ACC112 (cell line): Measurements from ENCODE around the gene FGF18.
"Not testable (repeated sequence)": the region's sequence is repeated elsewhere in the genome, so short reads cannot be mapped to it uniquely, and the experiment has no call there.

Experiments used
- H2AFZ ChIP-seq: fragments of 200-600 bp; sonication (generic); one replicate; pipeline ENCODE4 v1.6.0; 2017; ENCODE audit warnings: antibody characterized with exemption, low read length; ENCODE audit not compliant: unreplicated experiment
- H3K27ac ChIP-seq: fragments of 200-600 bp; sonication (generic); 2 replicates; pipeline ENCODE4 v1.5.1; 2014; ENCODE audit warnings: low read depth, mild to moderate bottlenecking, antibody characterized with exemption, low read length, moderate library complexity
- H3K27me3 ChIP-seq: fragments of 200-600 bp; sonication (generic); 2 replicates; pipeline ENCODE4 v1.6.1; 2014; ENCODE audit warnings: mild to moderate bottlenecking, antibody characterized with exemption, low read length, moderate library complexity, mixed read lengths; ENCODE audit not compliant: insufficient read depth
- H3K36me3 ChIP-seq: fragments of 200-600 bp; sonication (generic); 2 replicates; pipeline ENCODE4 v1.6.1; 2016; ENCODE audit warnings: mild to moderate bottlenecking, antibody characterized with exemption, low read length, moderate library complexity, mixed read lengths; ENCODE audit not compliant: insufficient read depth
- H3K4me1 ChIP-seq: fragments of 200-600 bp; sonication (generic); one replicate; pipeline ENCODE4 v1.6.1; 2016; ENCODE audit warnings: low read length, mixed read lengths; ENCODE audit not compliant: insufficient read depth, unreplicated experiment, control insufficient read depth
- H3K4me3 ChIP-seq: fragments of 200-600 bp; sonication (generic); 2 replicates; pipeline ENCODE4 v1.5.1; 2014; ENCODE audit warnings: mild to moderate bottlenecking, low read depth, low read length
- H3K79me2 ChIP-seq: fragments of 200-600 bp; sonication (generic); one replicate; pipeline ENCODE4 v1.6.0; 2016; ENCODE audit warnings: low read length; ENCODE audit not compliant: control insufficient read depth, unreplicated experiment, insufficient read depth

FGF18 gene, protein sequence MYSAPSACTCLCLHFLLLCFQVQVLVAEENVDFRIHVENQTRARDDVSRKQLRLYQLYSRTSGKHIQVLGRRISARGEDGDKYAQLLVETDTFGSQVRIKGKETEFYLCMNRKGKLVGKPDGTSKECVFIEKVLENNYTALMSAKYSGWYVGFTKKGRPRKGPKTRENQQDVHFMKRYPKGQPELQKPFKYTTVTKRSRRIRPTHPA

DNA sequence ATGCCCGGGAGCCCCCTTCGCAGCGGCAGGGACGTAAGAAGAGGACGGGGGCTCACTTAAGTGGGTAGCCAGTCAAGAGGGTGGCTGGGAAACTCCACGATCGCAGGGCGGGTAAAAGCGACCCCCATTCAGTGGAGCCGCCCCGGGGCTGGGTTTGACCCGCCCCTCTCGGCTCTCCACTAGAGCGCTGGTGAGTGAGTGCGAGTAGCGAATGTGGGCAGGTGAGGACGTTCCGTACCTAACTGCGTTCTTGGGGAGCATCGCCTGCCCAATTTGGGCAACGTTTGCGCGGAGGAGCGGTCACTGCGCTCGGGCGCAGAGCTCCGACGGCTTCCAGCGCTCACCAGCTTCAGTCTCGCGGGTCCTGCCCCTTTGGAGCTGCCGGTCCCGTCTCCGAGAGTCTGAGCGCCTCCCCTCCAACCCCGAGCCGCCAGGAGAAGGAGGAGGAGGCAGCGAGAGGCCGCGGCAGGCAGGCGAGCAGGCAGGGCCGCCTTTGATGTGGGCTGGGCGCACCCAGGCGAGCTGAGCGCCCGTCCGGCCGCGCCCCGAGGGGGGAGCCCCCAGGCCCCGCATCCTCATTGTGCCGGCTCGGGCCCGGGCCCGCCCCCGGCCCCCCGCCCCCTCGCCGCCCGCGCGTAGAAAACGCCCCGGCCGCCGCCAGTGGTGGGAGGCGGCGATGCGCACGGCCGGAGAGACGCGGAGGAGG, at the start of gene FGF18:
Gene FGF18, plus strand, starts transcription at position 666 of the 706 bp plus-strand sequence. CDS start 553 bp downstream, outside the sequence.
- peaks cover 21% of the 10 kb centered on the region for H3K27me3 ChIP-seq
- peaks cover 6% of the 10 kb centered on the region for H3K4me1 ChIP-seq
- no peak within 1 kb of the TSS for H2AFZ ChIP-seq
- H3K79me2 ChIP-seq, result no peaks in the 10 kb centered on the region
- H3K4me3 ChIP-seq, result peak within 1 kb of the TSS; percentile 61
- H3K36me3 ChIP-seq, result no peaks in the 10 kb centered on the region
- H3K27ac ChIP-seq, result no peak within 1 kb of the TSS

GRCh38 chr5:171369898-171370297, 49.5 kb upstream of the FGF18 start:
- H3K36me3 ChIP-seq, result no peaks in the 10 kb centered on the region
- H3K4me1 ChIP-seq, result no peaks in the 10 kb centered on the region
- H3K79me2 ChIP-seq, result no peaks in the 10 kb centered on the region
- no peak overlapping the region for H3K4me3 ChIP-seq
- H3K27ac ChIP-seq, result no peak overlapping the region
- H2AFZ ChIP-seq, result no peak overlapping the region
- H3K27me3 ChIP-seq, result no peaks in the 10 kb centered on the region

GRCh38 chr5:171370881-171371280, 48.6 kb upstream of the FGF18 start:
- H2AFZ ChIP-seq, H3K4me3 ChIP-seq, H3K27me3 ChIP-seq, H3K36me3 ChIP-seq, H3K27ac ChIP-seq, H3K79me2 ChIP-seq, H3K4me1 ChIP-seq: not testable (repeated sequence)

- Histone ChIP-seq H3K4me3 (no peak overlapping the region), H3K79me2 (no peaks in the 10 kb centered on the region), H3K36me3 (no peaks in the 10 kb centered on the region), H3K27ac (no peak overlapping the region), H3K27me3 (no peaks in the 10 kb centered on the region), H2AFZ (no peak overlapping the region), H3K4me1 (no peaks in the 10 kb centered on the region)
Observed at GRCh38 chr5:171371326-171371725, 48.1 kb upstream of the FGF18 start.

DNA sequence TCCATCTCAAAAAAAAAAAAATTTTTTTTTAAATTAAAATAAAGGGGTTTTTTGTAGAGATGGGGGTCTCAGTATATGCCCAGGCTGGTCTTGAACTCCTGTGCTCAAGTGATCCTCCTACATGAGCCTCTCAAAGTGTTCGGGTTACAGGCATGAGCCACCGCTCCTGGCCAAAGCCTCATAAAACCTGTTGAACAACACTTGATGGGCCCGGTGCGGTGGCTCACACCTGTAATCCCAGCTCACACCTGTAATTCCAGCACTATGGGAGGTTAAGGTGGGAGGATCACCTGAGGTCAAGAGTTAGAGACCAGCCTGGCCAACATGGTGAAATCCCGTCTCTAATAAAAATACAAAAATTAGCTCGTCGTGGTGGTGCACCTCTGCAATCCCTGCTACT, 39.5 kb upstream of the FGF18 start:
- H2AFZ ChIP-seq, result no peak overlapping the region
- H3K4me1 ChIP-seq, result no peaks in the 10 kb centered on the region
- no peaks in the 10 kb centered on the region for H3K27me3 ChIP-seq
- no peak overlapping the region for H3K27ac ChIP-seq
- no peak overlapping the region for H3K4me3 ChIP-seq
- H3K36me3 ChIP-seq, result no peaks in the 10 kb centered on the region
- no peaks in the 10 kb centered on the region for H3K79me2 ChIP-seq

- H3K27ac ChIP-seq, H3K36me3 ChIP-seq, H3K27me3 ChIP-seq, H3K4me1 ChIP-seq, H3K4me3 ChIP-seq, H2AFZ ChIP-seq: not testable (repeated sequence)
- peaks cover 18% of the 10 kb centered on the region for H3K79me2 ChIP-seq
Observed at GRCh38 chr5:171384416-171384815, 35.0 kb upstream of the FGF18 start.

DNA sequence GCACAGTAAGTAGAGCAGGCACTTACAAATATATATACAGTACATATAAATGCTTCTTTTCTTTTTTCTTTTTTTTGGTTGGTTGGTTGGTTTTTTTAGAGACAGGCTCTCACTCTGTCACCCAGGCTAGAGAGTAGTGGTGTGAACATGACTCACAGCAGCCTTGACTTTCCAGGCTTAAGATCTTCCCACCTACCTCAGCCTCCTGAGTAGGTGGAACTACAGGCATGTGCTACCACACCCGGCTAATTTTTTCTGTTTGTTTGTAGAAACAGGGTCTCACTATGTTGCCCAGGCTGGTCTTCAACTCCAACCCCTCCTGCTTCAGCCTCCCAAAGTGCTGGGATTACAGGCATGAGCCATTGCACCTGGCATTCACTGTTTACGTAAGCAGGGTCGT, 34.4 kb upstream of the FGF18 start:
- H3K27ac ChIP-seq, H2AFZ ChIP-seq: not testable (repeated sequence)
- H3K79me2 ChIP-seq, result peaks cover 24% of the 10 kb centered on the region

GRCh38 chr5:171386006-171386671, 33.3 kb upstream of the FGF18 start:
- peaks cover 10% of the 10 kb centered on the region for H3K4me1 ChIP-seq
- peaks cover 25% of the 10 kb centered on the region for H3K36me3 ChIP-seq
- no peak overlapping the region for H2AFZ ChIP-seq
- H3K27ac ChIP-seq, result no peak overlapping the region
- H3K27me3 ChIP-seq, result no peaks in the 10 kb centered on the region
- H3K4me3 ChIP-seq, result peak overlapping the region; percentile 99
- peaks cover 35% of the 10 kb centered on the region for H3K79me2 ChIP-seq

More for the DNA sequence above, 34.4 kb upstream of the FGF18 start:
- H3K4me1 ChIP-seq, H3K27me3 ChIP-seq, H3K4me3 ChIP-seq: not testable (repeated sequence)
- H3K36me3 ChIP-seq, result peaks cover 14% of the 10 kb centered on the region

DNA sequence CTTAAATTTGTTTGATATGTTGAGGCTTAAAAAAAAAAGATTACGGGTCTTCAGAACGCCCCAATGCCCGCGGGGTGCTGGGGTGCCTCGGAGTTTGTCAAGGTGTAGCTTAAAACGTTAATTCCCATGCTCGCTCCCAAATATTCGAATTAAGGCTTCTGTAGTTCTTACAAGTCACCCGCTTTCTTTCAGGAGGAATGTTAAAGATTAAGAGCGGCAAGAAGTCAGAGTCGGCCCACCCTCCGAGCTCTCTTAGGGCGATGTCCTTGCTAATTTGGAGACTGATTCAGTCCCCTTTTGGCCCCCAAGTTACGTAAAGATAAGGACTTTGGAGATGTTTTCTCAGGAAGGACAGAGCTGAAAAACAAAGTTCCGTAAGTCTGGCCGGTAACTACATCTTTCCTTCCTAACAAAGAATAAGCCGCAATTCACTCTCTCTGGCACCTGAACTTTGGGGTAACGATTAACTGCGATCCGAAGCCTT, 32.5 kb upstream of the FGF18 start:
- H3K79me2 ChIP-seq, result peaks cover 43% of the 10 kb centered on the region
- H3K36me3 ChIP-seq, result peaks cover 27% of the 10 kb centered on the region
- H2AFZ ChIP-seq, result peak overlapping the region; percentile 94
- peaks cover 16% of the 10 kb centered on the region for H3K4me1 ChIP-seq
- H3K27ac ChIP-seq, result peak overlapping the region; percentile 71
- peak overlapping the region; percentile 99 for H3K4me3 ChIP-seq
- no peaks in the 10 kb centered on the region for H3K27me3 ChIP-seq

- peaks cover 27% of the 10 kb centered on the region for H3K36me3 ChIP-seq
- no peaks in the 10 kb centered on the region for H3K27me3 ChIP-seq
- H2AFZ ChIP-seq, result peak within 1 kb of the TSS; percentile 94
- H3K4me3 ChIP-seq, result peak within 1 kb of the TSS; percentile 99
- peaks cover 18% of the 10 kb centered on the region for H3K4me1 ChIP-seq
- peak within 1 kb of the TSS; percentile 75 for H3K27ac ChIP-seq
- H3K79me2 ChIP-seq, result peaks cover 48% of the 10 kb centered on the region
Observed at GRCh38 chr5:171387345-171387969, 32.0 kb upstream of the FGF18 start, which contains the start of gene NPM1. TSS of gene NPM1 (plus strand) at chr5:171387849. CDS start at chr5:171387949, 100 bp downstream.
